GM12874 (cell line): ENCODE measurements around the gene VPS9D1.
A peak's percentile ranks its signal among the peaks of the same experiment; 100 is the strongest.

Experiments
- TF ChIP-seq, protein P1 (sequence below): IDR thresholded peaks from 2 replicates; pipeline ENCODE4 v1.5.1; 2011; ENCODE audit warnings: low read depth, mild to moderate bottlenecking, control low read depth, low read length, moderate library complexity; ENCODE audit not compliant: insufficient read depth

VPS9D1 gene

GRCh38 chr16:89706518-89707260 lies 14.0 kb downstream of the VPS9D1 start:
- TF ChIP-seq, protein P1, sequence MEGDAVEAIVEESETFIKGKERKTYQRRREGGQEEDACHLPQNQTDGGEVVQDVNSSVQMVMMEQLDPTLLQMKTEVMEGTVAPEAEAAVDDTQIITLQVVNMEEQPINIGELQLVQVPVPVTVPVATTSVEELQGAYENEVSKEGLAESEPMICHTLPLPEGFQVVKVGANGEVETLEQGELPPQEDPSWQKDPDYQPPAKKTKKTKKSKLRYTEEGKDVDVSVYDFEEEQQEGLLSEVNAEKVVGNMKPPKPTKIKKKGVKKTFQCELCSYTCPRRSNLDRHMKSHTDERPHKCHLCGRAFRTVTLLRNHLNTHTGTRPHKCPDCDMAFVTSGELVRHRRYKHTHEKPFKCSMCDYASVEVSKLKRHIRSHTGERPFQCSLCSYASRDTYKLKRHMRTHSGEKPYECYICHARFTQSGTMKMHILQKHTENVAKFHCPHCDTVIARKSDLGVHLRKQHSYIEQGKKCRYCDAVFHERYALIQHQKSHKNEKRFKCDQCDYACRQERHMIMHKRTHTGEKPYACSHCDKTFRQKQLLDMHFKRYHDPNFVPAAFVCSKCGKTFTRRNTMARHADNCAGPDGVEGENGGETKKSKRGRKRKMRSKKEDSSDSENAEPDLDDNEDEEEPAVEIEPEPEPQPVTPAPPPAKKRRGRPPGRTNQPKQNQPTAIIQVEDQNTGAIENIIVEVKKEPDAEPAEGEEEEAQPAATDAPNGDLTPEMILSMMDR = no peak

DNA sequence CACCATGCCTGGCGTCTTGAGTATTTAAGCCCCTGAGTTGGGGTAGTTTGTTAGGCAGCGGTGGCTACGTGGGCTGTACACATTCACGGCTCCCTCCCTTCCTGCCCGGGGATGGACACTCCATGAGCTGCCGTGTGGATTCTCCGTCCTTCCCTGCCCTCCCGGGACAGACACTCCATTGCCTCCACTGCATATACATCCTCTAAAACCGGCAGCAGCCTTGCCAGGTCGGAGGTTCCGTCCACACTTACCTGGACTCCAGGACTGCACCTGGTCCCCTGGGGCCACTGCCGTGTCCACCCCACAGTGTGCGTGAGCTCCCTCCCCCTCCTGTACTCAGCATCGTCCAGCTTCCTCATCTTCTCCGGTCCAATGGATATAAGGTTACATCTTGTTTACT lies 15.7 kb downstream of the VPS9D1 start:
- TF ChIP-seq, protein P1 = no peak

GRCh38 chr16:89704281-89704680 lies 16.4 kb downstream of the VPS9D1 start:
- TF ChIP-seq, protein P1 = no peak

GRCh38 chr16:89701425-89702406 lies 19.0 kb downstream of the VPS9D1 start, which contains the start of gene SPATA2L:
Gene SPATA2L (minus strand): TSS chr16:89701705. CDS start chr16:89701232, 473 bp downstream.
- TF ChIP-seq, protein P1 = peak; percentile 40

GRCh38 chr16:89700649-89701424 lies 19.9 kb downstream of the VPS9D1 start:
- TF ChIP-seq, protein P1 = peak; percentile 69

DNA sequence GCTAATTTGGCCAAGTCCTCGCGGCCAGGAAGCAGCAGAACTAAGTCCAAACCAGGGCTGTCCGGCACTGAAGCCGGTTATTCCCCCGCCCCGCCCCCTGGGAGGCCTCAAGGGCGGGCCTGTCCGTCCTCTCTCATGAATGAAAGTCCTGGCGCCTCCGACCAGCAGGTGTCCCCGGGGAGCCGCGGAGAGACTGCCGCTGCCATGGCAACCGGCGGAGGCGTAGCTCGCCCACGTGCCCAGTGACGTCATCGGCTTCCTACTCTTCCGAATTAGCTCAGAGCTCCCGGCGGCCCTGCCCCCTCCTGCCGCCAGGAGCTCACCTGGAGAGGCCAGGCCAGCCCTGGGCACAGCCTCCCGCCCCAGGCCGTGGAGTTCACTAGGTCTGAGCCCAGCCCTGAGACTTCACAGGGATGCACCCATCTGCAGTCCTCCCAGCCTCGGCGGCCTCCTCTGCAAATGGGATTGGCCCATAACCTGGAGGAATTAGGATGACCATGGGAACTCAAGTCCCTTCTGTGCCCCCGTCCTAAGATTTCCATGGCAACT lies 20.5 kb downstream of the VPS9D1 start:
- TF ChIP-seq, protein P1 = peak; percentile 57
